Kidney (tissue), 14 donors: ENCODE results near the gene RBM23. TPM values are rescaled to one million over a fixed set of nuclear protein-coding genes. Genes with fewer than 3 reads are reported as not detected.
A peak's percentile ranks its signal among the peaks of the same experiment; 100 is the strongest.

Experiments
- DNase-seq, 5 donors: peaks; one replicate each; pipeline ENCODE4 v3.0.0-alpha.2; 2013 to 2020
- FAIRE-seq: peaks from 2 replicates; lab custom pipeline; 2012; peaks lifted over from hg19 to GRCh38; lab: Jason Lieb, UNC
- H3K27ac ChIP-seq, 2 donors: one replicate each; pipeline ENCODE4 v1.7.0; 2013; ENCODE audit warnings: low read depth in 2 of 2, low read length in 2 of 2, inconsistent platforms in 1 of 2
- H3K27me3 ChIP-seq: one replicate; pipeline ENCODE4 v1.7.1; 2013; ENCODE audit warnings: low read length, inconsistent platforms; ENCODE audit not compliant: control insufficient read depth, insufficient read depth
- H3K36me3 ChIP-seq, 3 donors: one replicate each; pipeline versions ENCODE4 v1.7.0 to v1.7.1; 2013; ENCODE audit warnings: low read length in 3 of 3, control low read depth in 1 of 3, inconsistent platforms in 1 of 3; ENCODE audit not compliant: insufficient read depth in 3 of 3, control insufficient read depth in 2 of 3
- H3K4me1 ChIP-seq, 3 donors: one replicate each; pipeline versions ENCODE4 v1.7.0 to v1.7.1; 2013; ENCODE audit warnings: low read length in 3 of 3, inconsistent platforms in 1 of 3, low read depth in 1 of 3; ENCODE audit not compliant: control insufficient read depth in 2 of 3, insufficient read depth in 2 of 3
- H3K4me3 ChIP-seq, 3 donors: one replicate each; pipeline versions ENCODE4 v1.7.0 to v1.8.1; 2013; ENCODE audit warnings: low read length in 3 of 3, control low read depth in 1 of 3, inconsistent platforms in 1 of 3
- H3K9ac ChIP-seq, 3 donors: one replicate each; pipeline versions ENCODE4 v1.7.0 to v1.7.1; 2013; ENCODE audit warnings: low read length in 3 of 3, control low read depth in 1 of 3, inconsistent platforms in 1 of 3
- H3K9me3 ChIP-seq, 3 donors: one replicate each; pipeline versions ENCODE4 v1.7.0 to v1.7.1; 2013; ENCODE audit warnings: low read length in 3 of 3, control low read depth in 1 of 3, inconsistent platforms in 1 of 3; ENCODE audit not compliant: control insufficient read depth in 2 of 3, insufficient read depth in 1 of 3
- CTCF ChIP-seq: IDR thresholded peaks from 3 replicates; pipeline ENCODE4 v1.5.1; 2012; ENCODE audit warnings: mild to moderate bottlenecking, moderate library complexity, borderline replicate concordance; ENCODE audit not compliant: insufficient read depth; ENCODE audit errors: extremely low read depth
- intact Hi-C: fragments of 100-400 bp; cut with DNase I; formaldehyde crosslinking; loops from one replicate; pipeline ENCODE4 v1.11.1; 2022
- polyA plus RNA-seq: library from polyadenylated mRNA; stranded (reverse); fragments of 350-450 nt; fragmentation: Illumina TruSeq; extraction: RNeasy Lipid Tissue Mini Kit (QIAGEN cat#74804); gene quantifications from one replicate; pipeline ENCODE4 v1.2.3, GENCODE V29; 2014; ENCODE audit warnings: low read depth, low replicate concordance; ENCODE audit not compliant: insufficient read depth
- total RNA-seq: library from RNA; stranded (reverse); fragmentation: NEBNext Ultra II Directional; extraction: Animal tissue kit (Norgen Biotek cat#: 25700); gene quantifications from one replicate; pipeline ENCODE4 v1.2.1, GENCODE V29; 2021
- donor health status: control.
- donor health status: control.
- donor health status: control.
- donor health status: control.
- donor health status: control.
- donor health status: DM: yes; HTN: yes; CAD: no.
- donor health status: Normal renal cell carcinoma (clear cell type).

Gene RBM23
- total and polyA plus RNA-seq, 2 donors from 2014 or later, result 44.8 to 93.6 TPM

GRCh38 chr14:22929961-22930364 lies 11.0 kb upstream of the RBM23 start:
- Histone ChIP-seq H3K27me3 (no peaks in the 10 kb centered on the region), H3K9me3 (no peaks in the 10 kb centered on the region), H3K27ac (peak overlapping the region; percentile 78 to 82), H3K4me3 (peak overlapping the region; percentile 88 to 94 (median 91)), H3K9ac (peak overlapping the region; percentile 30 to 91 (median 41)), H3K36me3 (peaks cover 0 to 5% (median 2%) of the 10 kb centered on the region in 3 donors), H3K4me1 (peaks cover 0 to 11% (median 0%) of the 10 kb centered on the region in 3 donors)
- DNase-seq (no peak), FAIRE-seq (no peak)
- intact Hi-C loops, result no loop called here
- no peak for TF ChIP-seq CTCF

- Histone ChIP-seq H3K36me3 (peaks cover 5 to 9% (median 6%) of the 10 kb centered on the region in 3 donors), H3K27me3 (no peaks in the 10 kb centered on the region), H3K4me3 (peak within 1 kb of the TSS; percentile 88 to 94 (median 91)), H3K9me3 (no peaks in the 10 kb centered on the region), H3K9ac (peak within 1 kb of the TSS; percentile 89 to 97 (median 91)), H3K4me1 (peaks cover 0 to 11% (median 0%) of the 10 kb centered on the region in 3 donors), H3K27ac (peak within 1 kb of the TSS; percentile 78 to 94)
- intact Hi-C loops, result no loop called here
- FAIRE-seq, result peak; percentile 95
- peak; percentile 99 to 100 (median 99) for DNase-seq
- TF ChIP-seq CTCF, result no peak
Observed at GRCh38 chr14:22929104-22929960, 10.4 kb upstream of the RBM23 start, which contains the start of gene PRMT5. PRMT5 (minus strand) TSS chr14:22929376; CDS start chr14:22929361, 15 bp downstream.

- peaks cover 0 to 11% (median 0%) of the 10 kb centered on the region in 3 donors for H3K4me1 ChIP-seq
- no peaks in the 10 kb centered on the region for H3K9me3 ChIP-seq
- intact Hi-C loops, result no loop called here
- DNase-seq, result peak in 1 of 5 donors; percentile 12
- no peaks in the 10 kb centered on the region for H3K27me3 ChIP-seq
- TF ChIP-seq CTCF, result no peak
- peak overlapping the region; percentile 68 to 94 for H3K27ac ChIP-seq
- no peak for FAIRE-seq
- H3K36me3 ChIP-seq, result peaks cover 11 to 15% (median 12%) of the 10 kb centered on the region in 3 donors
- peak overlapping the region; percentile 89 to 97 (median 91) for H3K9ac ChIP-seq
- peak overlapping the region; percentile 88 to 94 (median 91) for H3K4me3 ChIP-seq
Observed at GRCh38 chr14:22928237-22929103, 9.5 kb upstream of the RBM23 start.
